HCT116 (cell line): ENCODE measurements around the gene KAZN.

Source experiments
- EZH2 ChIP-seq: fragments of 200-600 bp; sonication (generic); IDR thresholded peaks from 2 replicates; pipeline ENCODE4 v1.6.1; 2017; ENCODE audit warnings: antibody characterized with exemption, mixed run types
- ZFX ChIP-seq: fragments of 450-650 bp; IDR thresholded peaks from 2 replicates; pipeline ENCODE4 v1.6.1; 2017
- TF ChIP-seq, protein P1 (sequence below): IDR thresholded peaks from 2 replicates; pipeline ENCODE4 v1.6.1; 2012; ENCODE audit warnings: low read depth
- TF ChIP-seq, protein P2 (sequence below), 3 experiments: fragments of 200-600 bp in 1 of 3; sonication (generic) in 1 of 3; IDR thresholded peaks in 2 of 3; conservative IDR thresholded peaks in 1 of 3; 2 replicates each; pipeline ENCODE4 v1.5.1; 2012 to 2017; ENCODE audit warnings: low read depth in 2 of 3, low read length in 2 of 3, antibody characterized with exemption in 1 of 3, borderline replicate concordance in 1 of 3, control low read depth in 1 of 3, mild to moderate bottlenecking in 1 of 3, mixed read lengths in 1 of 3, mixed run types in 1 of 3, moderate library complexity in 1 of 3; ENCODE audit not compliant: insufficient read depth in 1 of 3

DNA sequence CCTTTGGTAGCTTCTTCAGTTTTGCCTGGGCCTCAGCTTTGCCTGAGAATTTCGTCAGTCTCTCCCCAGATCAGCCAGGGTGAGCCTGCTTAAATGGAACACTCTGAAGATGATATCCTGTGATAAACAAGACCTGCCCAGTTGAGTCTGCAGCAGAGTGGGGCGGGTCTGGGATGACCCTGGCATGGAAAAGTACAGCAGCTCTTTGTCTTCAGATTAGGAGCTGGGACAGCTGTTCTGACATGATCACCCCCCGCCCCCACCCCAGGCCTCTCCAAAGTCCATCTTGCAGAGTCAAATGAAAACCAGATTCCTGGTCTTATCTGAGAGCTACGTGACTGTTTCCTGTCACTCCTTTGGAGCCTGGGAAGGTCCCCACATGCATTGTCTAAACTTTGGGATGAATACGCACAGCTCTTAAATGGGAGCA lies 552.9 kb downstream of the KAZN start:
- no peak for TF ChIP-seq EZH2
- no peak for TF ChIP-seq ZFX
- TF ChIP-seq, protein P1, sequence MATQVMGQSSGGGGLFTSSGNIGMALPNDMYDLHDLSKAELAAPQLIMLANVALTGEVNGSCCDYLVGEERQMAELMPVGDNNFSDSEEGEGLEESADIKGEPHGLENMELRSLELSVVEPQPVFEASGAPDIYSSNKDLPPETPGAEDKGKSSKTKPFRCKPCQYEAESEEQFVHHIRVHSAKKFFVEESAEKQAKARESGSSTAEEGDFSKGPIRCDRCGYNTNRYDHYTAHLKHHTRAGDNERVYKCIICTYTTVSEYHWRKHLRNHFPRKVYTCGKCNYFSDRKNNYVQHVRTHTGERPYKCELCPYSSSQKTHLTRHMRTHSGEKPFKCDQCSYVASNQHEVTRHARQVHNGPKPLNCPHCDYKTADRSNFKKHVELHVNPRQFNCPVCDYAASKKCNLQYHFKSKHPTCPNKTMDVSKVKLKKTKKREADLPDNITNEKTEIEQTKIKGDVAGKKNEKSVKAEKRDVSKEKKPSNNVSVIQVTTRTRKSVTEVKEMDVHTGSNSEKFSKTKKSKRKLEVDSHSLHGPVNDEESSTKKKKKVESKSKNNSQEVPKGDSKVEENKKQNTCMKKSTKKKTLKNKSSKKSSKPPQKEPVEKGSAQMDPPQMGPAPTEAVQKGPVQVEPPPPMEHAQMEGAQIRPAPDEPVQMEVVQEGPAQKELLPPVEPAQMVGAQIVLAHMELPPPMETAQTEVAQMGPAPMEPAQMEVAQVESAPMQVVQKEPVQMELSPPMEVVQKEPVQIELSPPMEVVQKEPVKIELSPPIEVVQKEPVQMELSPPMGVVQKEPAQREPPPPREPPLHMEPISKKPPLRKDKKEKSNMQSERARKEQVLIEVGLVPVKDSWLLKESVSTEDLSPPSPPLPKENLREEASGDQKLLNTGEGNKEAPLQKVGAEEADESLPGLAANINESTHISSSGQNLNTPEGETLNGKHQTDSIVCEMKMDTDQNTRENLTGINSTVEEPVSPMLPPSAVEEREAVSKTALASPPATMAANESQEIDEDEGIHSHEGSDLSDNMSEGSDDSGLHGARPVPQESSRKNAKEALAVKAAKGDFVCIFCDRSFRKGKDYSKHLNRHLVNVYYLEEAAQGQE, result no peak
- TF ChIP-seq, protein P2, sequence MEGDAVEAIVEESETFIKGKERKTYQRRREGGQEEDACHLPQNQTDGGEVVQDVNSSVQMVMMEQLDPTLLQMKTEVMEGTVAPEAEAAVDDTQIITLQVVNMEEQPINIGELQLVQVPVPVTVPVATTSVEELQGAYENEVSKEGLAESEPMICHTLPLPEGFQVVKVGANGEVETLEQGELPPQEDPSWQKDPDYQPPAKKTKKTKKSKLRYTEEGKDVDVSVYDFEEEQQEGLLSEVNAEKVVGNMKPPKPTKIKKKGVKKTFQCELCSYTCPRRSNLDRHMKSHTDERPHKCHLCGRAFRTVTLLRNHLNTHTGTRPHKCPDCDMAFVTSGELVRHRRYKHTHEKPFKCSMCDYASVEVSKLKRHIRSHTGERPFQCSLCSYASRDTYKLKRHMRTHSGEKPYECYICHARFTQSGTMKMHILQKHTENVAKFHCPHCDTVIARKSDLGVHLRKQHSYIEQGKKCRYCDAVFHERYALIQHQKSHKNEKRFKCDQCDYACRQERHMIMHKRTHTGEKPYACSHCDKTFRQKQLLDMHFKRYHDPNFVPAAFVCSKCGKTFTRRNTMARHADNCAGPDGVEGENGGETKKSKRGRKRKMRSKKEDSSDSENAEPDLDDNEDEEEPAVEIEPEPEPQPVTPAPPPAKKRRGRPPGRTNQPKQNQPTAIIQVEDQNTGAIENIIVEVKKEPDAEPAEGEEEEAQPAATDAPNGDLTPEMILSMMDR (IDR thresholded peaks at IDR 0.05 in 2 of 3, conservative IDR thresholded peaks at IDR 0.05 in 1 of 3; ENCODE audit: borderline replicate concordance in 1 of 3, insufficient read depth in 1 of 3, low read depth in 2 of 3, low read length in 2 of 3), result no peak
